ENCODE data around the gene FHOD3.

- TF ChIP-seq IRF2 (CRISPR knock-in tag; IDR thresholded peaks at IDR 0.05) (no peak), IFI16 (CRISPR knock-in tag; IDR thresholded peaks at IDR 0.05) (no peak), DPF2 (IDR thresholded peaks at IDR 0.05) (no peak), PHF8 (IDR thresholded peaks at IDR 0.05; ENCODE audit: borderline replicate concordance, low read length) (no peak), CTCF (IDR thresholded peaks at IDR 0.05 in 2 of 3, conservative IDR thresholded peaks at IDR 0.05 in 1 of 3; ENCODE audit: insufficient read depth in 2 of 3, low read depth in 1 of 3, low read length in 3 of 3) (no peak), SMARCC2 (IDR thresholded peaks at IDR 0.05; ENCODE audit: low read depth) (no peak), CCAR2 (IDR thresholded peaks at IDR 0.05; ENCODE audit: low read depth, low read length) (no peak), HDAC6 (IDR thresholded peaks at IDR 0.05; ENCODE audit: low read depth, low read length) (no peak), MAZ (CRISPR knock-in tag; conservative IDR thresholded peaks at IDR 0.05 in 1 of 2, IDR thresholded peaks at IDR 0.05 in 1 of 2) (no peak), POLR2A (conservative IDR thresholded peaks at IDR 0.05) (no peak), FOXK2 (conservative IDR thresholded peaks at IDR 0.05 in 1 of 2, IDR thresholded peaks at IDR 0.05 in 1 of 2; ENCODE audit: low read depth in 2 of 2) (no peak)
Measured at GRCh38 chr18:36635414-36636096, 338.0 kb downstream of the FHOD3 start.

Measured in K562 (cell line).